ENCODE results near the gene TYMP.

DNA sequence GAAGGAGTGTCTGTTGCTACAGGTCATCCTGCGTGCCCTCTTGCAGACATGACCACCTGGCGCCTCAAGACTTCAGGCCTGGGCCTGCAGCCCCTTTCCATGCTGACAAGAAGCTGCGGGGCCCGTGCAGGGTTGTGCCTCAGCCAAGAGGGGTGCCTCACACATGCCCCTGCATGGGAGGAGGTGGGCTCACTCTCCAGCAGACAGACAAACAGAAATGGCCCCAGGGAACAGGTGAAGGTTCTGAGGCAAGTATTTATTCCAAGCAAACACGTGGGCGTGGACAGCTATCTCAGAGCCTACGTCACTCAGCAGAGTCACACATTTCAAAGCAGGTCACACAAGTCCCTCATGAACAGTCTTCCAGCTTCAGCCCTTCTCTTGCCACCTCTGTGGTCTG lies 38.8 kb upstream of the TYMP start:
- TF ChIP-seq, protein P1, sequence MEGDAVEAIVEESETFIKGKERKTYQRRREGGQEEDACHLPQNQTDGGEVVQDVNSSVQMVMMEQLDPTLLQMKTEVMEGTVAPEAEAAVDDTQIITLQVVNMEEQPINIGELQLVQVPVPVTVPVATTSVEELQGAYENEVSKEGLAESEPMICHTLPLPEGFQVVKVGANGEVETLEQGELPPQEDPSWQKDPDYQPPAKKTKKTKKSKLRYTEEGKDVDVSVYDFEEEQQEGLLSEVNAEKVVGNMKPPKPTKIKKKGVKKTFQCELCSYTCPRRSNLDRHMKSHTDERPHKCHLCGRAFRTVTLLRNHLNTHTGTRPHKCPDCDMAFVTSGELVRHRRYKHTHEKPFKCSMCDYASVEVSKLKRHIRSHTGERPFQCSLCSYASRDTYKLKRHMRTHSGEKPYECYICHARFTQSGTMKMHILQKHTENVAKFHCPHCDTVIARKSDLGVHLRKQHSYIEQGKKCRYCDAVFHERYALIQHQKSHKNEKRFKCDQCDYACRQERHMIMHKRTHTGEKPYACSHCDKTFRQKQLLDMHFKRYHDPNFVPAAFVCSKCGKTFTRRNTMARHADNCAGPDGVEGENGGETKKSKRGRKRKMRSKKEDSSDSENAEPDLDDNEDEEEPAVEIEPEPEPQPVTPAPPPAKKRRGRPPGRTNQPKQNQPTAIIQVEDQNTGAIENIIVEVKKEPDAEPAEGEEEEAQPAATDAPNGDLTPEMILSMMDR (tag by site-specific recombination; IDR thresholded peaks at IDR 0.05) = no peak
- no peak for TF ChIP-seq ZFP41 (tag by site-specific recombination; IDR thresholded peaks at IDR 0.05; ENCODE audit: borderline replicate concordance)
